Vagina (tissue), 2 donors: ENCODE data around the gene TMEM107.

Source experiments
- POLR2AphosphoS5 ChIP-seq, 2 donors: sonication (generic); formaldehyde crosslinking; IDR thresholded peaks; one replicate each; pipeline ENCODE4 v1.9.0; 2017; ENCODE audit warnings: antibody characterized with exemption in 2 of 2, mild to moderate bottlenecking in 2 of 2, low read depth in 1 of 2; ENCODE audit not compliant: insufficient read depth in 1 of 2
- TF ChIP-seq, protein P1 (sequence below), 3 experiments: fragments of 450-650 bp in 2 of 3; fragments of 200-600 bp in 1 of 3; sonication (generic) in 1 of 3; IDR thresholded peaks; one replicate each; pipeline ENCODE4 v1.5.1; 2017 to 2019; ENCODE audit warnings: antibody characterized with exemption in 3 of 3, mild to moderate bottlenecking in 2 of 3, moderate library complexity in 2 of 3

GRCh38 chr17:8147805-8148404 is 28.3 kb downstream of the TMEM107 start:
- TF ChIP-seq, protein P1, sequence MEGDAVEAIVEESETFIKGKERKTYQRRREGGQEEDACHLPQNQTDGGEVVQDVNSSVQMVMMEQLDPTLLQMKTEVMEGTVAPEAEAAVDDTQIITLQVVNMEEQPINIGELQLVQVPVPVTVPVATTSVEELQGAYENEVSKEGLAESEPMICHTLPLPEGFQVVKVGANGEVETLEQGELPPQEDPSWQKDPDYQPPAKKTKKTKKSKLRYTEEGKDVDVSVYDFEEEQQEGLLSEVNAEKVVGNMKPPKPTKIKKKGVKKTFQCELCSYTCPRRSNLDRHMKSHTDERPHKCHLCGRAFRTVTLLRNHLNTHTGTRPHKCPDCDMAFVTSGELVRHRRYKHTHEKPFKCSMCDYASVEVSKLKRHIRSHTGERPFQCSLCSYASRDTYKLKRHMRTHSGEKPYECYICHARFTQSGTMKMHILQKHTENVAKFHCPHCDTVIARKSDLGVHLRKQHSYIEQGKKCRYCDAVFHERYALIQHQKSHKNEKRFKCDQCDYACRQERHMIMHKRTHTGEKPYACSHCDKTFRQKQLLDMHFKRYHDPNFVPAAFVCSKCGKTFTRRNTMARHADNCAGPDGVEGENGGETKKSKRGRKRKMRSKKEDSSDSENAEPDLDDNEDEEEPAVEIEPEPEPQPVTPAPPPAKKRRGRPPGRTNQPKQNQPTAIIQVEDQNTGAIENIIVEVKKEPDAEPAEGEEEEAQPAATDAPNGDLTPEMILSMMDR (IDR thresholded peaks at IDR 0.05), result no peak
- no peak for TF ChIP-seq POLR2AphosphoS5 (IDR thresholded peaks at IDR 0.05; ENCODE audit: insufficient read depth in 1 of 2, low read depth in 1 of 2)
